Activated CD4-positive, alpha-beta memory T cell treated with anti-CD3 and anti-CD28 coated beads for 36 hours (primary cell): ENCODE results near the gene CAMK2G. TPM values are rescaled to one million over a fixed set of nuclear protein-coding genes. Genes with fewer than 3 reads are reported as not detected.

Source experiments
- CTCF ChIA-PET: fragments of 350-600 bp; sonication (Branson Sonifier 250); formaldehyde crosslinking; loops from one replicate; lab custom pipeline; 2021; ENCODE audit warnings: antibody characterized with exemption, inconsistent platforms; lab: Charles Lee
- POLR2A ChIA-PET: fragments of 350-600 bp; sonication (Branson Sonifier 250); formaldehyde crosslinking; loops from one replicate; lab custom pipeline; 2021; ENCODE audit warnings: antibody characterized with exemption; lab: Charles Lee
- DNase-seq: peaks from one replicate; pipeline ENCODE4 v3.0.0-alpha.2; 2020
- H3K27ac Mint-ChIP-seq: one replicate; pipeline ENCODE4 v1.8.0; 2021; ENCODE audit warnings: mixed read lengths
- H3K27me3 Mint-ChIP-seq: one replicate; pipeline ENCODE4 v1.8.0; 2021; ENCODE audit warnings: mixed read lengths
- H3K36me3 Mint-ChIP-seq: one replicate; pipeline ENCODE4 v1.8.0; 2021; ENCODE audit warnings: mixed read lengths
- H3K4me1 Mint-ChIP-seq: one replicate; pipeline ENCODE4 v1.8.0; 2021; ENCODE audit warnings: low read depth, mixed read lengths
- H3K4me3 Mint-ChIP-seq: one replicate; pipeline ENCODE4 v1.8.0; 2021; ENCODE audit warnings: mild to moderate bottlenecking, mixed read lengths
- H3K9me3 Mint-ChIP-seq: one replicate; pipeline ENCODE4 v1.8.0; 2021; ENCODE audit warnings: mixed read lengths
- intact Hi-C: fragments of 100-400 bp; cut with micrococcal nuclease; formaldehyde crosslinking; loops from one replicate; pipeline ENCODE4 v1.15.1; 2023
- total RNA-seq, 2 experiments: library from RNA; stranded (reverse); gene quantifications; one replicate each; pipeline ENCODE4 v1.2.3, GENCODE V29; 2021

The CAMK2G gene
- total RNA-seq, 2 experiments from 2014 or later, result 20.8 to 21.5 TPM

GRCh38 chr10:73773152-73773879 lies 101.0 kb downstream of the CAMK2G start:
- ChIA-PET POLR2A (interaction anchor here (1.0 to 4.2 kb wide), 11 partner anchors 9 to 43 kb away, joined by 3 to 44 read pairs (median 8); partner anchors contain the start of genes CHCHD1, SEC24C and ZSWIM8), CTCF (interaction anchor here (0.7 to 2.8 kb wide), 9 partner anchors 8 to 106 kb away, joined by 3 to 16 read pairs (median 4); partner anchors contain the start of genes CHCHD1 and ZSWIM8)
- Mint-ChIP-seq H3K27ac (peak overlapping the region; percentile 88), H3K9me3 (no peaks in the 10 kb centered on the region), H3K36me3 (peaks cover 38% of the 10 kb centered on the region), H3K4me1 (peaks cover 51% of the 10 kb centered on the region), H3K27me3 (no peaks in the 10 kb centered on the region), H3K4me3 (peak overlapping the region; percentile 95)
- intact Hi-C loops, result loop anchor here (10.0 kb wide), 1 partner anchor 149 kb away; no protein-coding TSS in a partner anchor
- peak; percentile 34 for DNase-seq

- Mint-ChIP-seq H3K27me3 (no peaks in the 10 kb centered on the region), H3K9me3 (no peaks in the 10 kb centered on the region), H3K4me3 (peak overlapping the region; percentile 95), H3K36me3 (peaks cover 41% of the 10 kb centered on the region), H3K27ac (peak overlapping the region; percentile 88), H3K4me1 (peaks cover 55% of the 10 kb centered on the region)
- POLR2A ChIA-PET, result interaction anchor here (0.6 to 4.2 kb wide), 15 partner anchors 10 to 42 kb away, joined by 3 to 44 read pairs (median 5); partner anchors contain the start of genes CHCHD1, SEC24C and ZSWIM8
- intact Hi-C loops, result loop anchor here (1.0 to 10.0 kb wide), 4 partner anchors 13 to 148 kb away; partner anchors contain the start of genes NDST2, SEC24C and ZSWIM8
- DNase-seq, result peak; percentile 86
- CTCF ChIA-PET, result interaction anchor here (0.7 to 2.8 kb wide), 9 partner anchors 9 to 42 kb away, joined by 3 to 16 read pairs (median 5); partner anchors contain the start of genes CHCHD1 and ZSWIM8
These were observed 101.8 kb downstream of the CAMK2G start for GRCh38 chr10:73772281-73773151.

GRCh38 chr10:73771722-73772280 lies 102.6 kb downstream of the CAMK2G start:
- H3K27ac Mint-ChIP-seq, result peak overlapping the region; percentile 88
- peaks cover 42% of the 10 kb centered on the region for H3K36me3 Mint-ChIP-seq
- no peaks in the 10 kb centered on the region for H3K27me3 Mint-ChIP-seq
- no peaks in the 10 kb centered on the region for H3K9me3 Mint-ChIP-seq
- intact Hi-C loops, result loop anchor here (1.0 to 10.0 kb wide), 4 partner anchors 14 to 147 kb away; partner anchors contain the start of genes NDST2, SEC24C and ZSWIM8
- POLR2A ChIA-PET, result interaction anchor here (0.6 to 4.2 kb wide), 13 partner anchors 9 to 41 kb away, joined by 3 to 44 read pairs (median 5); partner anchors contain the start of genes CHCHD1, SEC24C and ZSWIM8
- CTCF ChIA-PET, result interaction anchor here (0.9 to 2.8 kb wide), 6 partner anchors 9 to 42 kb away, joined by 3 to 16 read pairs (median 6); partner anchors contain the start of genes CHCHD1 and ZSWIM8
- H3K4me1 Mint-ChIP-seq, result peaks cover 49% of the 10 kb centered on the region
- H3K4me3 Mint-ChIP-seq, result peak overlapping the region; percentile 95
- DNase-seq, result peak; percentile 85

- POLR2A ChIA-PET, result interaction anchor here (0.9 kb wide), 1 partner anchor 40 kb away, joined by 4 read pairs; no protein-coding TSS in a partner anchor
- intact Hi-C loops, result no loop called here
- peak overlapping the region; percentile 18 for H3K27ac Mint-ChIP-seq
- peaks cover 50% of the 10 kb centered on the region for H3K36me3 Mint-ChIP-seq
- no peak overlapping the region for H3K4me3 Mint-ChIP-seq
- H3K9me3 Mint-ChIP-seq, result no peaks in the 10 kb centered on the region
- DNase-seq, result no peak
- no peaks in the 10 kb centered on the region for H3K27me3 Mint-ChIP-seq
- CTCF ChIA-PET, result interaction anchor here (1.0 to 2.6 kb wide), 8 partner anchors 11 to 46 kb away, joined by 3 to 16 read pairs (median 5); partner anchors contain the start of genes CHCHD1, SEC24C and ZSWIM8
- peaks cover 36% of the 10 kb centered on the region for H3K4me1 Mint-ChIP-seq
These were observed 105.0 kb downstream of the CAMK2G start for GRCh38 chr10:73769396-73769795.

GRCh38 chr10:73768881-73769280 lies 105.5 kb downstream of the CAMK2G start:
- DNase-seq, result peak; percentile 78
- intact Hi-C loops, result no loop called here
- Mint-ChIP-seq H3K4me1 (peaks cover 33% of the 10 kb centered on the region), H3K9me3 (no peaks in the 10 kb centered on the region), H3K27me3 (no peaks in the 10 kb centered on the region), H3K4me3 (no peak overlapping the region), H3K27ac (peak overlapping the region; percentile 18), H3K36me3 (peaks cover 47% of the 10 kb centered on the region)
- POLR2A ChIA-PET, result interaction anchor here (0.8 kb wide), 2 partner anchors 19 to 38 kb away, joined by 3 read pairs; no protein-coding TSS in a partner anchor
- CTCF ChIA-PET, result interaction anchor here (0.9 to 2.6 kb wide), 12 partner anchors 10 to 46 kb away, joined by 3 to 16 read pairs (median 4); partner anchors contain the start of genes CHCHD1, SEC24C and ZSWIM8

GRCh38 chr10:73765066-73765465 lies 109.3 kb downstream of the CAMK2G start:
- DNase-seq, result no peak
- ChIA-PET POLR2A (interaction anchor here (1.9 kb wide), 1 partner anchor 22 kb away, joined by 5 read pairs; no protein-coding TSS in a partner anchor), CTCF (no interaction called here)
- no peaks in the 10 kb centered on the region for H3K9me3 Mint-ChIP-seq
- H3K4me3 Mint-ChIP-seq, result no peak overlapping the region
- intact Hi-C loops, result no loop called here
- peaks cover 66% of the 10 kb centered on the region for H3K36me3 Mint-ChIP-seq
- no peaks in the 10 kb centered on the region for H3K27me3 Mint-ChIP-seq
- peaks cover 44% of the 10 kb centered on the region for H3K4me1 Mint-ChIP-seq
- H3K27ac Mint-ChIP-seq, result peak overlapping the region; percentile 90

- Mint-ChIP-seq H3K4me1 (peaks cover 50% of the 10 kb centered on the region), H3K36me3 (peaks cover 65% of the 10 kb centered on the region), H3K27me3 (no peaks in the 10 kb centered on the region), H3K9me3 (no peaks in the 10 kb centered on the region), H3K4me3 (no peak overlapping the region), H3K27ac (peak overlapping the region; percentile 90)
- peak; percentile 60 for DNase-seq
- CTCF ChIA-PET, result interaction anchor here (0.7 to 1.8 kb wide), 4 partner anchors 8 to 20 kb away, joined by 3 to 5 read pairs (median 4); a partner anchor contains a TSS
- POLR2A ChIA-PET, result interaction anchor here (0.6 to 2.3 kb wide), 6 partner anchors 9 to 33 kb away, joined by 3 to 21 read pairs (median 4); partner anchors contain the start of gene CHCHD1
- intact Hi-C loops, result loop anchor here (1.0 kb wide), 1 partner anchor 19 kb away; the partner anchor contains the start of gene SEC24C
These were observed 111.0 kb downstream of the CAMK2G start for GRCh38 chr10:73763343-73763742.

GRCh38 chr10:73762915-73763314 lies 111.4 kb downstream of the CAMK2G start:
- Mint-ChIP-seq H3K27ac (peak overlapping the region; percentile 90), H3K4me3 (no peak overlapping the region), H3K4me1 (peaks cover 54% of the 10 kb centered on the region), H3K27me3 (no peaks in the 10 kb centered on the region), H3K9me3 (no peaks in the 10 kb centered on the region), H3K36me3 (peaks cover 65% of the 10 kb centered on the region)
- CTCF ChIA-PET, result interaction anchor here (1.1 to 1.8 kb wide), 3 partner anchors 9 to 20 kb away, joined by 3 to 5 read pairs (median 4); a partner anchor contains a TSS
- POLR2A ChIA-PET, result interaction anchor here (1.0 to 2.3 kb wide), 5 partner anchors 9 to 32 kb away, joined by 3 to 21 read pairs (median 4); a partner anchor contains a TSS
- peak; percentile 52 for DNase-seq
- intact Hi-C loops, result loop anchor here (1.0 kb wide), 1 partner anchor 19 kb away; the partner anchor contains the start of gene SEC24C
